ENCODE data around the gene ZNF814.
"Not testable (repeated sequence)": the region's sequence is repeated elsewhere in the genome, so short reads cannot be mapped to it uniquely, and the experiment has no call there.

Gene ZNF814

GRCh38 chr19:57851812-57852603 lies 36.8 kb downstream of the ZNF814 start:
- H3K9me3 ChIP-seq (ENCODE audit: control insufficient read depth in 1 of 2, low read length in 2 of 2); H3K27me3 ChIP-seq (ENCODE audit: low read depth, low read length); H3K4me3 ChIP-seq (ENCODE audit: low read depth in 1 of 2, low read length in 2 of 2); H3K27ac ChIP-seq (ENCODE audit: low read length): not testable (repeated sequence)
- peaks cover 7 to 43% of the 10 kb centered on the region in 2 donors for H3K36me3 ChIP-seq (ENCODE audit: control insufficient read depth in 1 of 2, insufficient read depth in 2 of 2, low read length in 2 of 2)
- H3K4me1 ChIP-seq (ENCODE audit: control insufficient read depth in 1 of 2, insufficient read depth in 2 of 2, low read length in 2 of 2) = peaks cover 3 to 17% of the 10 kb centered on the region in 2 donors

DNA sequence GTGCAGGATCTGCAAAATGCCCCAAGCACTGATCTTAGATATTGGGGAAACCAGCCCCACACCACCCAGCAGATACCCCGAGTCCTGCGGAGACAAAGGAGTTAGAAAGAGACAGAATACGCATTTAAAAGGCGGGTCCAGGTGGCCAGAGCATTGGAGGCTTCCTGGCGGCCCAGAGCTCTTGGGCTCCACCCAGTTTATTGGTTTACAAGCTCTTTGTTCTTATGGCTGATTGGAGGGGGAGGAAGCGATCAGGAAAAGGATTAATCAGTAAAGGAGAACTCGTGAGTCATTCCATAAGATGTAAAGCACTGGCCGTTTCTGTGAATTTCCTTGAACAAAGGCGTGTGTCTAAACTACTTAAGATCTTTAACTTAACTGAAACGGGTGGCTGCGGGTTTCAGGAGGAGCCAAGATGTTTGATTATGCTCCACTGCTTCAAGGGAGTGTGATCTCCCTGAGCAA lies 38.3 kb downstream of the ZNF814 start:
- peaks cover 0 to 4% of the 10 kb centered on the region in 2 donors for H3K9me3 ChIP-seq (ENCODE audit: control insufficient read depth in 1 of 2, low read length in 2 of 2)
- H3K4me1 ChIP-seq (ENCODE audit: control insufficient read depth in 1 of 2, insufficient read depth in 2 of 2, low read length in 2 of 2) = peaks cover 3 to 17% of the 10 kb centered on the region in 2 donors
- H3K27me3 ChIP-seq (ENCODE audit: low read depth, low read length) = no peaks in the 10 kb centered on the region
- H3K27ac ChIP-seq (ENCODE audit: low read length) = peak overlapping the region; percentile 67
- H3K4me3 ChIP-seq (ENCODE audit: low read depth in 1 of 2, low read length in 2 of 2) = peak overlapping the region; percentile 76 to 78
- H3K36me3 ChIP-seq (ENCODE audit: control insufficient read depth in 1 of 2, insufficient read depth in 2 of 2, low read length in 2 of 2) = peaks cover under 1 to 31% of the 10 kb centered on the region in 2 donors

DNA sequence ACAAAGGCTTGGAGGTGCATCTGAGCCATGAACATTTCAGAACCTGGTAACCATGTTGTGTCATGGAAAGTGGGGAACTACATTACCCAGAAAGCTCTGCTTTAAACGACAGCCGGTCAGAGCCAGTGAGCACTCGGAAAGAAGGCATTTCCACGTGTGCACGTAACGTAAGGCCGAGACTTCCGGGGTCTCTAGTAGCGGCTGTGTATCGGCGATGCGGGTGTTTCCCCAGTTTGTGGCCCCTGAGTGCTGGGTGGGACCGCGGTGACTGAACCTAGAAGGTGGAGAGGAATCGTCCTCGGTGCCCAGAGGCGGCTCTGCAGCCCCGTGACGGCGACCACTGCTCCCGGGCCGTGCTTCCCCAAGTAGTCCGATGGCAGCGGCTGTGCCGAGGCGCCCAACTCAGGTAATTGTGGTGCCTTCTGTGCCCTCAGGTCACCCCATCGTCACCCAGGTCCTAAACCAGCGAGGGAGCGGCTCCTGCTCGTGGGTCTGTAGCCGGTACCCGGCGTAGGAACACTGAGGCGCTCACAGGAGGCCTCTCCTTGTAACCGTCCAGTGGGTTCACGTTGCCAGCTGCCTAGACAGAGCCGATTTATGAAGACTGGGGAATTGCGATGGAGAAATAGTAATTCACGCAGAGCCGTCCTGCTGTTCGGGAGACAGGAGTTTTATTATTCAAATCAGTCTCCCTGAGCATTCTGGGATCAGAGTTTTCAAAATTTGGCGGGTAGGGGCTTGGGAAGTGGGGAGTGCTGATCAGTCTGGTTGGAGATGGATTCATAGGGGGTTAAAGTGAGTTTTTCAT lies 39.0 kb downstream of the ZNF814 start, which contains the start of gene ZNF587:
Gene ZNF587 (plus strand): TSS at position 194 of the 808 bp plus-strand sequence. CDS start 180 bp downstream, at position 374.
- not testable (repeated sequence) for H3K9me3 ChIP-seq (ENCODE audit: control insufficient read depth in 1 of 2, low read length in 2 of 2); H3K27me3 ChIP-seq (ENCODE audit: low read depth, low read length)
- Histone ChIP-seq H3K4me1 (ENCODE audit: control insufficient read depth in 1 of 2, insufficient read depth in 2 of 2, low read length in 2 of 2) (peaks cover 3 to 17% of the 10 kb centered on the region in 2 donors), H3K4me3 (ENCODE audit: low read depth in 1 of 2, low read length in 2 of 2) (peak within 1 kb of the TSS; percentile 76 to 78), H3K36me3 (ENCODE audit: control insufficient read depth in 1 of 2, insufficient read depth in 2 of 2, low read length in 2 of 2) (peaks cover 0 to 31% of the 10 kb centered on the region in 2 donors), H3K27ac (ENCODE audit: low read length) (peak within 1 kb of the TSS; percentile 67)

GRCh38 chr19:57849162-57849665 lies 39.6 kb downstream of the ZNF814 start:
- H3K9me3 ChIP-seq (ENCODE audit: control insufficient read depth in 1 of 2, low read length in 2 of 2); H3K27ac ChIP-seq (ENCODE audit: low read length): not testable (repeated sequence)
- peak overlapping the region; percentile 76 to 78 for H3K4me3 ChIP-seq (ENCODE audit: low read depth in 1 of 2, low read length in 2 of 2)

DNA sequence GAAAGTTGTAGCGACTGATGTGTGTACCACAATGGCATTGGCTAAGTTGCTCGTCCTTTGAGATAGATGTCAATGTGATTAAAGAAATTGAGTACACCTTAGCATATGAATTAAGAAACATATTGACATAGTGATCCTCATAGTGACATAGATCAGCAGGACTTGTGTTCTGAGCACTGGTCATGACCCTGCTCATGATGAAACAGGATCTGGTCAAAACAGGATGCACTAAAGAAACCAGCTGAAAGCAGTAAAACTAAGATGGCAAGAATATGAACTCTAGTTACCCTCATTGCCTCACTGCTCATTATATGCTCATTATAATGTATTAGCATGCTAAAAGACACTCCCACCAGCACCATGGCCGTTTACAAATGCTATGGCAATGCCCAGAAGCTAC lies 41.7 kb downstream of the ZNF814 start:
- peaks cover 3 to 17% of the 10 kb centered on the region in 2 donors for H3K4me1 ChIP-seq (ENCODE audit: control insufficient read depth in 1 of 2, insufficient read depth in 2 of 2, low read length in 2 of 2)
- H3K27ac ChIP-seq (ENCODE audit: low read length); H3K4me3 ChIP-seq (ENCODE audit: low read depth in 1 of 2, low read length in 2 of 2); H3K27me3 ChIP-seq (ENCODE audit: low read depth, low read length); H3K9me3 ChIP-seq (ENCODE audit: control insufficient read depth in 1 of 2, low read length in 2 of 2): not testable (repeated sequence)
- H3K36me3 ChIP-seq (ENCODE audit: control insufficient read depth in 1 of 2, insufficient read depth in 2 of 2, low read length in 2 of 2) = peaks cover 0 to 30% of the 10 kb centered on the region in 2 donors

More at GRCh38 chr19:57849162-57849665, 39.6 kb downstream of the ZNF814 start:
- H3K27me3 ChIP-seq (ENCODE audit: low read depth, low read length) = not testable (repeated sequence)
- Histone ChIP-seq H3K4me1 (ENCODE audit: control insufficient read depth in 1 of 2, insufficient read depth in 2 of 2, low read length in 2 of 2) (peaks cover 3 to 17% of the 10 kb centered on the region in 2 donors), H3K36me3 (ENCODE audit: control insufficient read depth in 1 of 2, insufficient read depth in 2 of 2, low read length in 2 of 2) (peaks cover 0 to 32% of the 10 kb centered on the region in 2 donors)

DNA sequence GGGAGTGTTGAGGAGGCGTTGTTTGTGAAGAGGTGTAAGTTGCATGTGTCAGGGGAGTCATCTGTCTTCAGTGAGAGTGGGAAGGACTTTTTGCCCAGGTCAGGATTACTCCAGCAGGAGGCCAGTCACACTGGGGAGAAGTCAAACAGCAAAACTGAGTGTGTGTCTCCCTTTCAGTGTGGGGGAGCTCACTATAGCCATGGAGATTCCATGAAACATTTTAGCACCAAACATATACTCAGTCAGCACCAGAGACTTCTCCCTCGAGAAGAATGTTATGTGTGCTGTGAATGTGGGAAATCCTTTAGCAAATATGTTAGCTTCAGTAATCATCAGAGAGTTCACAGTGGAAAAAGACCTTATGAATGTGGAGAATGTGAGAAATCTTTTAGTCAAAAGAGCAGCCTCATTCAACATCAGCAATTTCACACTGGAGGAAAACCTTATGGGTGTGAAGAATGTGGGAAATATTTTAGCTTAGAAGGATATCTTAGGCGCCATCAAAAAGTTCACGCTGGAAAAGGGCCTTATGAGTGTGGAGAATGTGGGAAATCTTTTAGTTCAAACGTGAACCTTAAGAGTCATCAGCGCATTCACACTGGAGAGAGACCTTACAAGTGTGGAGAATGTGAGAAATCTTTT lies 47.6 kb downstream of the ZNF814 start:
- Histone ChIP-seq H3K4me3 (ENCODE audit: low read depth in 1 of 2, low read length in 2 of 2) (no peak overlapping the region), H3K27me3 (ENCODE audit: low read depth, low read length) (no peaks in the 10 kb centered on the region), H3K27ac (ENCODE audit: low read length) (no peak overlapping the region), H3K4me1 (ENCODE audit: control insufficient read depth in 1 of 2, insufficient read depth in 2 of 2, low read length in 2 of 2) (no peaks in the 10 kb centered on the region), H3K9me3 (ENCODE audit: control insufficient read depth in 1 of 2, low read length in 2 of 2) (no peaks in the 10 kb centered on the region), H3K36me3 (ENCODE audit: control insufficient read depth in 1 of 2, insufficient read depth in 2 of 2, low read length in 2 of 2) (peaks cover 13 to 44% of the 10 kb centered on the region in 2 donors)

DNA sequence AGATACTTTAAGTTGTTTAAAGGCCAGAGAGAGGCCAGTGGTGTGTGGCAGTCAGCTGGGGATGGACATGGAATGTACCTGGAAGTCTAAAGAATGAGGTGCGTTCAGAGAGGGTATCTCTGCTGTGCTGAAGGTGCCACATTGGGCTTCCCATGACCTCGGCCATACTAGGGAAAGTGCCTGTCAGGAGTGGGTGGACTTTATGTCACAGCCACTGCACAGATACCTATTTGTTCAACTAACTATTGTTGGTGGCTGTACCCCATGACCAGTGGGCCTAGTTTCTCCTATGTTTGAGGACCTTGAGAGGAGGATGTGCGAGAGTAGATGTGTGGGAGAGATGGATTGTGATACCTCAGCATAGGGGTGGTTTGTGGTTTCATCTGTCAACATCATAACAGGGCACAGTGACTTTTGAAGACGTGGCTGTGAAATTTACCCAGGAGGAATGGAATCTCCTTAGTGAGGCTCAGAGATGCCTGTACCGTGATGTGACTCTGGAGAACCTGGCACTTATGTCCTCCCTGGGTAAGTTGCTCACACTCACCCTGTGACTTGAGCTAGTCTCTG lies 50.1 kb downstream of the ZNF814 start:
- not testable (repeated sequence) for H3K4me3 ChIP-seq (ENCODE audit: low read depth in 1 of 2, low read length in 2 of 2); H3K9me3 ChIP-seq (ENCODE audit: control insufficient read depth in 1 of 2, low read length in 2 of 2); H3K27me3 ChIP-seq (ENCODE audit: low read depth, low read length); H3K4me1 ChIP-seq (ENCODE audit: control insufficient read depth in 1 of 2, insufficient read depth in 2 of 2, low read length in 2 of 2); H3K27ac ChIP-seq (ENCODE audit: low read length)
- peaks cover 13 to 36% of the 10 kb centered on the region in 2 donors for H3K36me3 ChIP-seq (ENCODE audit: control insufficient read depth in 1 of 2, insufficient read depth in 2 of 2, low read length in 2 of 2)

- not testable (repeated sequence) for H3K4me3 ChIP-seq (ENCODE audit: low read depth in 1 of 2, low read length in 2 of 2); H3K27ac ChIP-seq (ENCODE audit: low read length); H3K27me3 ChIP-seq (ENCODE audit: low read depth, low read length); H3K4me1 ChIP-seq (ENCODE audit: control insufficient read depth in 1 of 2, insufficient read depth in 2 of 2, low read length in 2 of 2); H3K9me3 ChIP-seq (ENCODE audit: control insufficient read depth in 1 of 2, low read length in 2 of 2)
- H3K36me3 ChIP-seq (ENCODE audit: control insufficient read depth in 1 of 2, insufficient read depth in 2 of 2, low read length in 2 of 2) = peaks cover 12 to 23% of the 10 kb centered on the region in 2 donors
Measured at GRCh38 chr19:57836991-57837390, 51.8 kb downstream of the ZNF814 start.

DNA sequence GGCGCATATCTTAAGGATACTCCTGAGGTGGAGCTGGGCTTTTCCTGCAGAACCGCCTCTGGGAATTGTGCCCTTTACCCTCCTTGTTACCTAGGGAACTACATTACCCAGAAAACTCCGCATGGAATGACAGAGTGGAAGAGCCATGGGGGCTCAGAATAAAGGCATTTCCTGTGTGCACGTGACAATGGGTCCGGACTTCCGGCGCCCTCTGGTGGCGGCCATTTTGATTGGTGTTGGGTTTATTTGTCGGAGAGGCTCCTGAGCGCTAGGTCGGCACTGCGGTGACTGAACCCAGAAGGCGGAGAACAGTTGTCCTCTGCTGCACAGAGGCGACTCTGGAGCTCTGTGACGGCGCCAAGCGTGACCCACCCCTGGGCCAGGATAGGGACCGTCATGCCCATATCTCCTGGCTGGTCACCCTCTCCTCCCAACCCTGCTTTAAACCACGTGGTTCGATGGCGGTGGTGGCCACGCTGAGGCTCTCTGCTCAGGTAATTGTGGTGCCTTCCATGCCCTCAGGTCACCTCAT lies 58.7 kb downstream of the ZNF814 start, which contains the start of gene ZNF587B:
Gene ZNF587B (plus strand): TSS at position 229 of the 532 bp plus-strand sequence. CDS start 230 bp downstream, at position 459.
- Histone ChIP-seq H3K36me3 (ENCODE audit: control insufficient read depth in 1 of 2, insufficient read depth in 2 of 2, low read length in 2 of 2) (no peaks in the 10 kb centered on the region), H3K4me1 (ENCODE audit: control insufficient read depth in 1 of 2, insufficient read depth in 2 of 2, low read length in 2 of 2) (peaks cover 0 to 5% of the 10 kb centered on the region in 2 donors), H3K4me3 (ENCODE audit: low read depth in 1 of 2, low read length in 2 of 2) (peak within 1 kb of the TSS; percentile 55 to 62), H3K27me3 (ENCODE audit: low read depth, low read length) (no peaks in the 10 kb centered on the region), H3K9me3 (ENCODE audit: control insufficient read depth in 1 of 2, low read length in 2 of 2) (no peaks in the 10 kb centered on the region), H3K27ac (ENCODE audit: low read length) (peak within 1 kb of the TSS; percentile 40)

- H3K27me3 ChIP-seq (ENCODE audit: low read depth, low read length) = no peaks in the 10 kb centered on the region
- H3K27ac ChIP-seq (ENCODE audit: low read length) = no peak overlapping the region
- H3K4me3 ChIP-seq (ENCODE audit: low read depth in 1 of 2, low read length in 2 of 2) = no peak overlapping the region
- no peaks in the 10 kb centered on the region for H3K36me3 ChIP-seq (ENCODE audit: control insufficient read depth in 1 of 2, insufficient read depth in 2 of 2, low read length in 2 of 2)
- no peaks in the 10 kb centered on the region for H3K9me3 ChIP-seq (ENCODE audit: control insufficient read depth in 1 of 2, low read length in 2 of 2)
- peaks cover 0 to 5% of the 10 kb centered on the region in 2 donors for H3K4me1 ChIP-seq (ENCODE audit: control insufficient read depth in 1 of 2, insufficient read depth in 2 of 2, low read length in 2 of 2)
Measured at GRCh38 chr19:57829316-57829715, 59.5 kb downstream of the ZNF814 start.
